Heart left ventricle (tissue), 16 donors: ENCODE measurements around the gene MARK3. TPM values are rescaled to one million over a fixed set of nuclear protein-coding genes. Genes with fewer than 3 reads are reported as not detected.
A peak's percentile ranks its signal among the peaks of the same experiment; 100 is the strongest.

Experiments used
- ATAC-seq, 4 donors: fragments of 200-7000 bp; cut with Tn5 transposase; one replicate each; pipeline ENCODE4 v1.9.1; 2020 to 2022; ENCODE audit warnings: moderate library complexity in 4 of 4, mild to moderate bottlenecking in 3 of 4, moderate number of reproducible peaks in 1 of 4
- DNase-seq, 5 donors: peaks; one replicate each; pipeline ENCODE4 v3.0.0-alpha.2; 2020
- H3K27ac ChIP-seq, 12 donors: fragments of 200-600 bp; sonication (generic) in 4 of 12; one replicate each; pipeline versions ENCODE4 v1.5.0 to v1.8.0; 2016 to 2022; ENCODE audit warnings: mild to moderate bottlenecking in 2 of 12
- H3K27me3 ChIP-seq, 9 donors: fragments of 200-600 bp; sonication (generic) in 2 of 9; one replicate each; pipeline versions ENCODE4 v1.5.1 to v1.8.0; 2016 to 2022; ENCODE audit warnings: mild to moderate bottlenecking in 3 of 9
- H3K36me3 ChIP-seq, 9 donors: fragments of 200-600 bp; sonication (generic) in 2 of 9; one replicate each; pipeline versions ENCODE4 v1.5.0 to v1.8.0; 2018 to 2022; ENCODE audit warnings: mild to moderate bottlenecking in 2 of 9
- H3K4me1 ChIP-seq, 12 donors: fragments of 200-600 bp; sonication (generic) in 4 of 12; one replicate each; pipeline versions ENCODE4 v1.5.0 to v1.8.0; 2016 to 2022; ENCODE audit warnings: mild to moderate bottlenecking in 3 of 12
- H3K4me3 ChIP-seq, 12 donors: fragments of 200-600 bp; sonication (generic) in 4 of 12; one replicate each; pipeline versions ENCODE4 v1.5.0 to v1.8.0; 2017 to 2022; ENCODE audit warnings: mild to moderate bottlenecking in 9 of 12, moderate library complexity in 4 of 12
- H3K9me3 ChIP-seq, 12 donors: fragments of 200-600 bp; sonication (generic) in 4 of 12; one replicate each; pipeline versions ENCODE4 v1.5.0 to v1.8.0; 2016 to 2022; ENCODE audit warnings: mild to moderate bottlenecking in 1 of 12
- CTCF ChIP-seq, 12 donors: fragments of 200-600 bp; sonication (generic) in 4 of 12; IDR thresholded peaks; one replicate each; pipeline versions ENCODE4 v1.5.0 to v1.8.0; 2018 to 2022; ENCODE audit warnings: antibody characterized with exemption in 12 of 12, mild to moderate bottlenecking in 5 of 12
- POLR2A ChIP-seq, 2 donors: fragments of 450-650 bp; IDR thresholded peaks; one replicate each; pipeline ENCODE4 v1.6.1; 2017; ENCODE audit warnings: antibody characterized with exemption in 2 of 2, mild to moderate bottlenecking in 2 of 2, moderate library complexity in 2 of 2
- WGBS, 4 donors: extraction: QIAGEN DNeasy Blood & Tissue Kit in 2 of 4; methylation state at CpG; one replicate each; pipeline versions ENCODE4 v1.1.5 to v1.1.7; 2013 to 2018; 5-methylcytosine and 5-hydroxymethylcytosine counted together
- intact Hi-C, 10 donors: fragments of 100-400 bp; cut with DNase I; formaldehyde crosslinking; loops; one replicate each; pipeline versions ENCODE4 v1.11.1 to v1.14.2; 2022
- polyA plus RNA-seq, 2 donors: library from polyadenylated mRNA; stranded (reverse); fragments of 200-250 nt; gene quantifications; one replicate each; pipeline ENCODE4 v1.2.3, GENCODE V29; 2013
- total RNA-seq, 9 donors: library from RNA; depleted of rRNA in 2 of 9; stranded (reverse); fragments of >200 nt in 2 of 9; fragmentation: NEBNext Ultra II Directional in 3 of 9; extraction: Animal tissue kit (Norgen Biotek cat#: 25700) in 3 of 9; gene quantifications; one replicate each; pipeline versions ENCODE4 v1.1.0 to v1.2.4, GENCODE V29; 2016 to 2023
- donor health status: ischemic (EF 13 %, LVEDD 7.1; RV severe dilation, severe dysfunction).
- donor health status: healthy with polysubstance abuse.
- donor health status: DM: no; HTN: yes; CAD: no.
- donor health status: DM: no; HTN: no; CAD: no.
- donor health status: ischemic (EF 25% LVEDD 6.9; RV normal size, moderate dysfunction).
- donor health status: ischemic (EF 25% LVEDD 5.7; RV mildly dilated, moderate dysfunction).
- donor health status: healthy.
- donor health status: DM: yes; HTN: yes; CAD: no.
- donor health status: ischemic (EF 35%, LVEDD 5.7; RV mildly dilated, moderate dysfunction).
- donor health status: nonischemic (EF 11% LVEDD 7.7; RV severe dilation, severe dysfunction).
- donor health status: DM: yes; HTN: yes; CAD: no.
- donor health status: PGD.
- donor health status: ischemic (EF 29% LVEDD 5.4; RV normal size, mild dysfunction).
- donor health status: nonischemic (EF 23%, LVEDD 6.1; RV moderate dilation, normal function).

The MARK3 gene
- total and polyA plus RNA-seq, 11 donors: 54.0 to 156 (median 111) TPM

- peaks cover 0 to 25% (median 17%) of the 10 kb centered on the region in 9 donors for H3K36me3 ChIP-seq
- H3K27ac ChIP-seq: peak overlapping the region in 1 of 12 donors; percentile 2
- DNase-seq (peak in 3 of 5 donors; percentile 17 to 37 (median 29)), ATAC-seq (no peak)
- peaks cover 0 to 58% (median 33%) of the 10 kb centered on the region in 12 donors for H3K4me1 ChIP-seq
- no peaks in the 10 kb centered on the region for H3K9me3 ChIP-seq
- TF ChIP-seq POLR2A (IDR thresholded peaks at IDR 0.05) (no peak), CTCF (IDR thresholded peaks at IDR 0.05) (no peak)
- 86 to 91% (median 88%) methylated on average over 18 of the region's 18 CpGs for WGBS, 4 donors
- H3K27me3 ChIP-seq: no peaks in the 10 kb centered on the region
- no peak overlapping the region for H3K4me3 ChIP-seq
- intact Hi-C loops: loop anchor here in 1 of 10 donors (5.0 kb wide), 1 partner anchor 37 kb away; no protein-coding TSS in a partner anchor
These were observed 129.6 kb downstream of the MARK3 start for GRCh38 chr14:103514596-103515421.

- WGBS, 4 donors: 63 to 69% (median 65%) methylated on average over 10 of the region's 10 CpGs
- H3K4me3 ChIP-seq: no peak overlapping the region
- DNase-seq (peak in 2 of 5 donors; percentile 3 to 8), ATAC-seq (no peak)
- peaks cover 0 to 9% (median 0%) of the 10 kb centered on the region in 9 donors for H3K27me3 ChIP-seq
- peaks cover 0 to 12% (median 3%) of the 10 kb centered on the region in 9 donors for H3K36me3 ChIP-seq
- no peaks in the 10 kb centered on the region for H3K9me3 ChIP-seq
- peak overlapping the region in 6 of 12 donors; percentile 5 to 96 (median 20) for H3K27ac ChIP-seq
- peaks cover 0 to 76% (median 48%) of the 10 kb centered on the region in 12 donors for H3K4me1 ChIP-seq
- intact Hi-C loops: loop anchor here in 1 of 10 donors (5.0 kb wide), 1 partner anchor 36 kb away; no protein-coding TSS in a partner anchor
- no peak for TF ChIP-seq CTCF (IDR thresholded peaks at IDR 0.05)
- TF ChIP-seq POLR2A (IDR thresholded peaks at IDR 0.05): no peak
These were observed 131.4 kb downstream of the MARK3 start for GRCh38 chr14:103516426-103517173.

GRCh38 chr14:103517174-103517566, 132.0 kb downstream of the MARK3 start:
- ATAC-seq: no peak
- H3K9me3 ChIP-seq: no peaks in the 10 kb centered on the region
- peak overlapping the region in 6 of 12 donors; percentile 12 to 96 (median 40) for H3K27ac ChIP-seq
- no peak overlapping the region for H3K4me3 ChIP-seq
- peaks cover 0 to 11% (median 0%) of the 10 kb centered on the region in 9 donors for H3K36me3 ChIP-seq
- peaks cover 0 to 15% (median 0%) of the 10 kb centered on the region in 9 donors for H3K27me3 ChIP-seq
- intact Hi-C loops: loop anchor here in 1 of 10 donors (5.0 kb wide), 1 partner anchor 35 kb away; no protein-coding TSS in a partner anchor
- DNase-seq: peak in 2 of 5 donors; percentile 25 to 61
- TF ChIP-seq CTCF (IDR thresholded peaks at IDR 0.05): no peak
- no peak for TF ChIP-seq POLR2A (IDR thresholded peaks at IDR 0.05)
- H3K4me1 ChIP-seq: peaks cover 0 to 82% (median 51%) of the 10 kb centered on the region in 12 donors
- WGBS, 4 donors: 55 to 86% (median 65%) methylated on average over 1 to 10 of the region's 10 CpGs
